GM23338 (cell line): Measurements from ENCODE around the gene DNAAF5. TPM values are rescaled to one million over a fixed set of nuclear protein-coding genes. Genes with fewer than 3 reads are reported as not detected.

Experiments used
- ATAC-seq: fragments of 200-7000 bp; cut with Tn5 transposase; 3 replicates; pipeline ENCODE4 v1.9.1; 2020
- DNase-seq: peaks from one replicate; pipeline ENCODE4 v3.0.0-alpha.2; 2015; ENCODE audit warnings: low spot score
- H2AFZ ChIP-seq: fragments of 200-600 bp; sonication (generic); 2 replicates; pipeline ENCODE4 v1.8.0; 2016; ENCODE audit warnings: antibody characterized with exemption, mild to moderate bottlenecking, moderate library complexity
- H3F3A ChIP-seq: fragments of 200-600 bp; sonication (generic); replicated peaks from 2 replicates; pipeline ENCODE4 v1.8.0; 2017; ENCODE audit warnings: antibody characterized with exemption, mixed run types, low read depth
- H3K27ac ChIP-seq: fragments of 200-600 bp; sonication (generic); 2 replicates; pipeline ENCODE4 v1.6.1; 2016; ENCODE audit warnings: low read depth
- H3K27me3 ChIP-seq: fragments of 200-600 bp; sonication (generic); 2 replicates; pipeline ENCODE4 v1.8.0; 2016; ENCODE audit warnings: mild to moderate bottlenecking, mixed run types, moderate library complexity; ENCODE audit not compliant: insufficient read depth
- H3K36me3 ChIP-seq: fragments of 200-600 bp; sonication (generic); 2 replicates; pipeline ENCODE4 v1.8.0; 2016; ENCODE audit warnings: mild to moderate bottlenecking; ENCODE audit not compliant: insufficient read depth
- H3K4me1 ChIP-seq: fragments of 200-600 bp; sonication (generic); 2 replicates; pipeline ENCODE4 v1.8.0; 2016; ENCODE audit warnings: mild to moderate bottlenecking, moderate library complexity; ENCODE audit not compliant: insufficient read depth
- H3K4me2 ChIP-seq: fragments of 200-600 bp; sonication (generic); 2 replicates; pipeline ENCODE4 v1.7.1; 2017; ENCODE audit warnings: mixed run types
- H3K4me3 ChIP-seq: fragments of 200-600 bp; sonication (generic); 2 replicates; pipeline ENCODE4 v1.6.1; 2016; ENCODE audit warnings: mixed run types
- H3K79me2 ChIP-seq: fragments of 200-600 bp; sonication (generic); replicated peaks from 2 replicates; pipeline ENCODE4 v1.8.0; 2017; ENCODE audit warnings: mild to moderate bottlenecking; ENCODE audit not compliant: insufficient read depth
- H3K9me2 ChIP-seq: fragments of 200-600 bp; sonication (generic); 2 replicates; pipeline ENCODE4 v1.8.0; 2017; ENCODE audit not compliant: insufficient read depth
- H4K20me1 ChIP-seq: fragments of 200-600 bp; sonication (generic); replicated peaks from 2 replicates; pipeline ENCODE4 v1.8.0; 2017; ENCODE audit warnings: mild to moderate bottlenecking; ENCODE audit not compliant: insufficient read depth
- H3K27ac Mint-ChIP-seq: 2 replicates; pipeline ENCODE4 v1.8.0; 2020; ENCODE audit warnings: inconsistent platforms, mild to moderate bottlenecking, moderate library complexity, mixed read lengths
- H3K27me3 Mint-ChIP-seq: 3 replicates; pipeline ENCODE4 v1.8.0; 2022; ENCODE audit warnings: low read depth, mild to moderate bottlenecking, moderate library complexity, mixed read lengths, inconsistent platforms; ENCODE audit not compliant: insufficient read depth, poor library complexity
- H3K36me3 Mint-ChIP-seq: 3 replicates; pipeline ENCODE4 v1.8.0; 2021; ENCODE audit warnings: low read depth, mild to moderate bottlenecking, inconsistent platforms, moderate library complexity, mixed read lengths
- H3K4me1 Mint-ChIP-seq: 3 replicates; pipeline ENCODE4 v1.8.0; 2020; ENCODE audit warnings: mild to moderate bottlenecking, inconsistent platforms, mixed read lengths
- H3K4me3 Mint-ChIP-seq: 3 replicates; pipeline ENCODE4 v1.8.0; 2021; ENCODE audit warnings: moderate library complexity, mild to moderate bottlenecking, inconsistent platforms, mixed read lengths
- H3K9me3 Mint-ChIP-seq: 3 replicates; pipeline ENCODE4 v1.8.0; 2020; ENCODE audit warnings: moderate library complexity, mild to moderate bottlenecking, inconsistent platforms, mixed read lengths
- CREB1 ChIP-seq: fragments of 250-450 bp; sonication (Bioruptor Pico); IDR thresholded peaks from 2 replicates; pipeline ENCODE4 v1.5.0; 2020; ENCODE audit warnings: low read depth, mild to moderate bottlenecking, moderate library complexity
- CTCF ChIP-seq, 2 experiments: fragments of 200-600 bp in 1 of 2; sonication (generic) in 1 of 2; conservative IDR thresholded peaks; 2 replicates each; pipeline versions ENCODE4 v1.5.1 to v1.6.1; 2016 to 2017; ENCODE audit warnings: antibody characterized with exemption in 2 of 2, low read depth in 2 of 2, mild to moderate bottlenecking in 2 of 2, moderate library complexity in 1 of 2
- ETS1 ChIP-seq: IDR thresholded peaks from 2 replicates; pipeline ENCODE4 v1.6.1; 2016; ENCODE audit warnings: antibody characterized with exemption
- EZH2 ChIP-seq: fragments of 200-600 bp; sonication (generic); IDR thresholded peaks from one replicate; pipeline ENCODE4 v1.8.0; 2017; ENCODE audit warnings: antibody characterized with exemption, mild to moderate bottlenecking, low read depth; ENCODE audit not compliant: unreplicated experiment
- EZH2phosphoT487 ChIP-seq: fragments of 200-600 bp; sonication (generic); IDR thresholded peaks from one replicate; pipeline ENCODE4 v1.8.1; 2018; ENCODE audit warnings: antibody characterized with exemption; ENCODE audit not compliant: unreplicated experiment
- JUNB ChIP-seq: IDR thresholded peaks from one replicate; pipeline ENCODE4 v1.6.1; 2016; ENCODE audit warnings: antibody characterized with exemption; ENCODE audit not compliant: unreplicated experiment
- NANOG ChIP-seq: IDR thresholded peaks from 2 replicates; pipeline ENCODE4 v1.6.1; 2016; ENCODE audit warnings: antibody characterized with exemption, borderline replicate concordance
- POLR2AphosphoS5 ChIP-seq: IDR thresholded peaks from 2 replicates; pipeline ENCODE4 v1.6.1; 2016; ENCODE audit warnings: antibody characterized with exemption, low read depth
- REST ChIP-seq: IDR thresholded peaks from one replicate; pipeline ENCODE4 v1.6.1; 2018; ENCODE audit warnings: antibody characterized with exemption; ENCODE audit not compliant: unreplicated experiment
- STAT1 ChIP-seq: IDR thresholded peaks from one replicate; pipeline ENCODE4 v1.6.1; 2016; ENCODE audit warnings: antibody characterized with exemption; ENCODE audit not compliant: unreplicated experiment
- ZNF114 ChIP-seq: fragments of 250-450 bp; sonication (Bioruptor Pico); IDR thresholded peaks from 2 replicates; pipeline ENCODE4 v1.5.0; 2020; ENCODE audit warnings: mild to moderate bottlenecking, moderate library complexity
- ZNF331 ChIP-seq: fragments of 250-450 bp; sonication (Bioruptor Pico); IDR thresholded peaks from 2 replicates; pipeline ENCODE4 v1.5.0; 2020; ENCODE audit warnings: low read depth, mild to moderate bottlenecking, moderate library complexity
- ZNF462 ChIP-seq: fragments of 250-450 bp; sonication (Bioruptor Pico); IDR thresholded peaks from 2 replicates; pipeline ENCODE4 v1.5.0; 2020; ENCODE audit warnings: mild to moderate bottlenecking, moderate library complexity
- polyA plus RNA-seq: library from polyadenylated mRNA; unstranded; fragments of >200 nt; fragmentation: Nextera tagmentation; extraction: Ambion mirVana; gene quantifications from 2 replicates; pipeline ENCODE4 v1.2.1, GENCODE V29; 2016
- total RNA-seq: library from RNA; depleted of rRNA; stranded (reverse); fragments of >200 nt; shearing (Covaris generic); gene quantifications from 2 replicates; pipeline ENCODE4 v1.2.3, GENCODE V29; 2014

DNAAF5 gene
- total and polyA plus RNA-seq, 2 experiments from 2014 or later = 20.4 to 86.7 TPM

GRCh38 chr7:723541-723940 is 3.0 kb upstream of the DNAAF5 start:
- Histone ChIP-seq H2AFZ (no peak overlapping the region), H3K4me2 (no peak overlapping the region), H3K4me1 (peaks cover 7% of the 10 kb centered on the region; the same call in 1 of the 2 replicates), H3K27me3 (no peaks in the 10 kb centered on the region), H4K20me1 (no peaks in the 10 kb centered on the region), H3K79me2 (peaks cover 88% of the 10 kb centered on the region), H3K4me3 (no peak overlapping the region), H3K9me2 (peaks cover 7% of the 10 kb centered on the region; the same call in 1 of the 2 replicates), H3K36me3 (peaks cover 17% of the 10 kb centered on the region; the same call in 1 of the 2 replicates), H3F3A (no peaks in the 10 kb centered on the region), H3K27ac (no peak overlapping the region)
- H3K4me1 Mint-ChIP-seq = peaks cover 14% of the 10 kb centered on the region
- ATAC-seq (no peak), DNase-seq (no peak)
- peaks cover 72% of the 10 kb centered on the region for H3K9me3 Mint-ChIP-seq
- peaks cover 73% of the 10 kb centered on the region for H3K36me3 Mint-ChIP-seq
- H3K27me3 Mint-ChIP-seq = peaks cover 25% of the 10 kb centered on the region
- no peak for TF ChIP-seq ZNF114 (CRISPR knock-in tag)
- TF ChIP-seq JUNB = no peak
- no peak for TF ChIP-seq POLR2AphosphoS5
- TF ChIP-seq EZH2phosphoT487 = no peak
- no peak for TF ChIP-seq ETS1
- no peak for TF ChIP-seq ZNF462 (CRISPR knock-in tag)
- TF ChIP-seq CTCF (conservative IDR thresholded peaks at IDR 0.05; ENCODE audit: low read depth in 2 of 2) = no peak
- no peak for TF ChIP-seq REST
- TF ChIP-seq ZNF331 (CRISPR knock-in tag) = no peak
- no peak for TF ChIP-seq EZH2
- no peak for TF ChIP-seq STAT1
- no peak for TF ChIP-seq NANOG
- TF ChIP-seq CREB1 = no peak
- H3K27ac Mint-ChIP-seq = no peak overlapping the region
- H3K4me3 Mint-ChIP-seq = no peak overlapping the region
